H1 (cell line): ENCODE measurements around the gene APP. TPM values are rescaled to one million over a fixed set of nuclear protein-coding genes. Genes with fewer than 3 reads are reported as not detected.

Experiments used
- CTCF ChIA-PET: fragments of 300-600 bp; sonication (Branson Sonifier 250); formaldehyde crosslinking; loops from one replicate; lab custom pipeline; 2021; ENCODE audit not compliant: partially characterized antibody; lab: Charles Lee
- POLR2A ChIA-PET: fragments of 300-600 bp; sonication (Branson Sonifier 250); formaldehyde crosslinking; loops from one replicate; lab custom pipeline; 2021; ENCODE audit warnings: inconsistent platforms; ENCODE audit not compliant: partially characterized antibody; lab: Charles Lee
- DNase-seq, 2 experiments: peaks; one replicate each; pipeline versions ENCODE4 v3.0.0 to v3.0.0-alpha.2; 2010 to 2022; ENCODE audit warnings: low spot score in 2 of 2, low read depth in 1 of 2, mixed read lengths in 1 of 2
- FAIRE-seq: peaks from 2 replicates; lab custom pipeline; 2011; peaks lifted over from hg19 to GRCh38; lab: Jason Lieb, UNC
- H2AFZ ChIP-seq: 2 replicates; pipeline ENCODE4 v1.8.1; 2012; ENCODE audit warnings: low read length, inconsistent platforms
- H2AK5ac ChIP-seq: 2 replicates; pipeline ENCODE4 v1.6.1; 2013; ENCODE audit warnings: low read depth, low read length
- H2BK120ac ChIP-seq: replicated peaks from 2 replicates; pipeline ENCODE3; 2013; ENCODE audit warnings: low read depth, low read length, inconsistent platforms
- H2BK12ac ChIP-seq: 2 replicates; pipeline ENCODE4 v1.6.1; 2013; ENCODE audit warnings: low read depth, low read length
- H2BK15ac ChIP-seq: 2 replicates; pipeline ENCODE4 v1.6.1; 2013; ENCODE audit warnings: low read length
- H2BK20ac ChIP-seq: 2 replicates; pipeline ENCODE4 v1.6.1; 2013; ENCODE audit warnings: low read length
- H2BK5ac ChIP-seq: 2 replicates; pipeline ENCODE4 v1.6.1; 2013; ENCODE audit warnings: low read depth, low read length
- H3K14ac ChIP-seq: 2 replicates; pipeline ENCODE4 v1.6.1; 2013; ENCODE audit warnings: inconsistent platforms; ENCODE audit not compliant: insufficient read length
- H3K18ac ChIP-seq: 2 replicates; pipeline ENCODE4 v1.6.1; 2013; ENCODE audit warnings: low read length; ENCODE audit errors: extremely low read depth
- H3K23ac ChIP-seq: 2 replicates; pipeline ENCODE4 v1.6.1; 2013; ENCODE audit warnings: inconsistent platforms; ENCODE audit not compliant: insufficient read length
- H3K23me2 ChIP-seq: 2 replicates; pipeline ENCODE4 v1.6.1; 2013; ENCODE audit warnings: low read depth, low read length
- H3K27ac ChIP-seq: 2 replicates; pipeline ENCODE4 v1.6.1; 2011; ENCODE audit warnings: low read depth, low read length, inconsistent platforms
- H3K27me3 ChIP-seq, 4 experiments: replicated peaks in 1 of 4; 1 replicate in 1 of 4; 2 replicates in 3 of 4; pipeline versions ENCODE4 v1.6.1 to v1.8.1; 2011 to 2013; ENCODE audit warnings: low read length in 3 of 4, mild to moderate bottlenecking in 3 of 4, inconsistent platforms in 2 of 4, mixed read lengths in 2 of 4, moderate library complexity in 1 of 4; ENCODE audit not compliant: control insufficient read depth in 3 of 4, insufficient read depth in 3 of 4; ENCODE audit errors: extremely low read depth in 1 of 4
- H3K36me3 ChIP-seq, 4 experiments: 2 replicates each; pipeline versions ENCODE4 v1.6.1 to v1.8.1; 2011 to 2013; ENCODE audit warnings: mild to moderate bottlenecking in 4 of 4, low read length in 3 of 4, moderate library complexity in 2 of 4, control low read depth in 1 of 4, inconsistent platforms in 1 of 4; ENCODE audit not compliant: insufficient read depth in 4 of 4, control insufficient read depth in 2 of 4
- H3K4ac ChIP-seq: replicated peaks from 2 replicates; pipeline ENCODE3; 2013; ENCODE audit warnings: low read length, low read depth, mixed read lengths, inconsistent platforms; ENCODE audit not compliant: insufficient read length
- H3K4me1 ChIP-seq, 4 experiments: replicated peaks in 1 of 4; 1 replicate in 1 of 4; 2 replicates in 3 of 4; pipeline versions ENCODE4 v1.6.1 to v1.8.1; 2011 to 2013; ENCODE audit warnings: low read length in 3 of 4, inconsistent platforms in 2 of 4, mixed read lengths in 1 of 4; ENCODE audit not compliant: insufficient read depth in 4 of 4, control insufficient read depth in 3 of 4
- H3K4me2 ChIP-seq, 2 experiments: 2 replicates each; pipeline versions ENCODE4 v1.6.1 to v1.8.1; 2011 to 2013; ENCODE audit warnings: low read depth in 2 of 2, low read length in 2 of 2, control low read depth in 1 of 2, inconsistent platforms in 1 of 2, mild to moderate bottlenecking in 1 of 2; ENCODE audit not compliant: insufficient read depth in 1 of 2
- H3K4me3 ChIP-seq, 4 experiments: fragments of 200-600, 300-600 bp in 1 of 4; sonication (generic), shearing (Covaris generic), sonication (Bioruptor Twin) in 1 of 4; 2 replicates each; pipeline versions ENCODE4 v1.5.1 to v1.8.1; 2011 to 2016; ENCODE audit warnings: low read length in 4 of 4, low read depth in 3 of 4, control low read depth in 2 of 4, inconsistent platforms in 2 of 4, mild to moderate bottlenecking in 2 of 4, mixed read lengths in 1 of 4, moderate library complexity in 1 of 4; ENCODE audit not compliant: insufficient read depth in 2 of 4; ENCODE audit errors: extremely low read depth in 1 of 4
- H3K56ac ChIP-seq: replicated peaks from 2 replicates; pipeline ENCODE3; 2013; ENCODE audit warnings: low read depth, mild to moderate bottlenecking, mixed read lengths, low read length, inconsistent platforms; ENCODE audit not compliant: insufficient read length
- H3K79me1 ChIP-seq: 2 replicates; pipeline ENCODE4 v1.6.1; 2013; ENCODE audit warnings: low read depth, low read length, control low read depth
- H3K79me2 ChIP-seq, 2 experiments: 2 replicates each; pipeline versions ENCODE4 v1.6.1 to v1.8.1; 2012 to 2013; ENCODE audit warnings: low read length in 2 of 2, mild to moderate bottlenecking in 2 of 2, inconsistent platforms in 1 of 2; ENCODE audit not compliant: insufficient read depth in 2 of 2, control insufficient read depth in 1 of 2
- H3K9ac ChIP-seq, 4 experiments: replicated peaks in 1 of 4; 1 replicate in 1 of 4; 2 replicates in 3 of 4; pipeline versions ENCODE4 v1.6.1 to v1.8.1; 2011 to 2013; ENCODE audit warnings: low read depth in 3 of 4, low read length in 3 of 4, control low read depth in 2 of 4, mild to moderate bottlenecking in 2 of 4, moderate library complexity in 2 of 4, inconsistent platforms in 1 of 4; ENCODE audit errors: extremely low read depth in 1 of 4
- H3K9me3 ChIP-seq, 2 experiments: 2 replicates each; pipeline versions ENCODE4 v1.6.1 to v1.8.1; 2012 to 2013; ENCODE audit warnings: mild to moderate bottlenecking in 2 of 2, moderate library complexity in 2 of 2, control low read depth in 1 of 2, inconsistent platforms in 1 of 2, low read depth in 1 of 2, low read length in 1 of 2, mixed read lengths in 1 of 2; ENCODE audit not compliant: insufficient read depth in 2 of 2
- H4K20me1 ChIP-seq, 2 experiments: replicated peaks in 1 of 2; 2 replicates each; pipeline versions ENCODE3 to v1.8.1; 2011 to 2013; ENCODE audit warnings: inconsistent platforms in 2 of 2, low read length in 2 of 2, mild to moderate bottlenecking in 1 of 2; ENCODE audit not compliant: insufficient read depth in 2 of 2, control insufficient read depth in 1 of 2
- H4K5ac ChIP-seq: 2 replicates; pipeline ENCODE4 v1.6.1; 2013; ENCODE audit warnings: low read length, low read depth, mixed read lengths, inconsistent platforms; ENCODE audit not compliant: insufficient read length
- H4K8ac ChIP-seq: 2 replicates; pipeline ENCODE4 v1.8.0; 2013; ENCODE audit warnings: mild to moderate bottlenecking, moderate library complexity, low read length, inconsistent platforms; ENCODE audit not compliant: insufficient read depth; ENCODE audit errors: extremely low read depth
- H4K91ac ChIP-seq: replicated peaks from 2 replicates; pipeline ENCODE3; 2013; ENCODE audit warnings: low read length, mixed read lengths, inconsistent platforms; ENCODE audit not compliant: insufficient read length
- BRCA1 ChIP-seq: IDR thresholded peaks from 2 replicates; pipeline ENCODE4 v1.6.1; 2012; ENCODE audit warnings: low read depth, low read length, improper control_type of control experiment
- FOSL1 ChIP-seq: IDR thresholded peaks from 2 replicates; pipeline ENCODE4 v1.6.1; 2011; ENCODE audit warnings: mild to moderate bottlenecking, low read depth, low read length, moderate library complexity; ENCODE audit not compliant: insufficient read depth
- GTF2F1 ChIP-seq: IDR thresholded peaks from 2 replicates; pipeline ENCODE4 v1.6.1; 2012; ENCODE audit warnings: low read depth, low read length, improper control_type of control experiment, borderline replicate concordance
- HDAC6 ChIP-seq: IDR thresholded peaks from one replicate; pipeline ENCODE4 v1.7.1; 2012; ENCODE audit warnings: low read depth, mild to moderate bottlenecking, inconsistent platforms, low read length, moderate library complexity
- KDM1A ChIP-seq: fragments of 200-600, 300-600 bp; sonication (generic); IDR thresholded peaks from 2 replicates; pipeline ENCODE4 v1.7.1; 2016; ENCODE audit warnings: mild to moderate bottlenecking, low read length, borderline replicate concordance
- MAFK ChIP-seq: IDR thresholded peaks from 2 replicates; pipeline ENCODE4 v1.6.1; 2012; ENCODE audit warnings: low read depth, mild to moderate bottlenecking, improper control_type of control experiment, low read length
- NANOG ChIP-seq: IDR thresholded peaks from 2 replicates; pipeline ENCODE4 v1.6.1; 2011; ENCODE audit warnings: low read length, low read depth, mild to moderate bottlenecking, inconsistent platforms; ENCODE audit not compliant: insufficient read depth, poor library complexity, severe bottlenecking
- NRF1 ChIP-seq: IDR thresholded peaks from 2 replicates; pipeline ENCODE4 v1.6.1; 2011; ENCODE audit warnings: mild to moderate bottlenecking, low read depth, low read length, improper control_type of control experiment
- POU5F1 ChIP-seq: IDR thresholded peaks from 2 replicates; pipeline ENCODE4 v1.6.1; 2011; ENCODE audit warnings: low read depth, mild to moderate bottlenecking, low read length, moderate library complexity
- RBBP5 ChIP-seq: IDR thresholded peaks from 2 replicates; pipeline ENCODE4 v1.7.1; 2012; ENCODE audit warnings: low read depth, mild to moderate bottlenecking, inconsistent platforms, low read length, moderate library complexity, borderline replicate concordance
- SAP30 ChIP-seq: fragments of 300-600 bp; sonication (generic); IDR thresholded peaks from 2 replicates; pipeline ENCODE4 v1.7.1; 2012; ENCODE audit warnings: low read length, moderate library complexity, mild to moderate bottlenecking, inconsistent platforms; ENCODE audit not compliant: insufficient read depth, insufficient replicate concordance
- SIRT6 ChIP-seq: IDR thresholded peaks from one replicate; pipeline ENCODE4 v1.7.1; 2012; ENCODE audit warnings: low read length, inconsistent platforms
- TEAD4 ChIP-seq: IDR thresholded peaks from 2 replicates; pipeline ENCODE4 v1.6.1; 2012; ENCODE audit warnings: low read depth, low read length, inconsistent platforms, mixed read lengths
- USF2 ChIP-seq: IDR thresholded peaks from 2 replicates; pipeline ENCODE4 v1.6.1; 2011; ENCODE audit warnings: low read length, improper control_type of control experiment
- WGBS, 2 experiments: shearing (Covaris generic) in 1 of 2; methylation state at CpG; one replicate each; pipeline versions ENCODE4 v1.1.6 to v1.1.7; 2013 to 2015; ENCODE audit warnings: low lambda C conversion rate in 2 of 2, mixed read lengths in 2 of 2, inconsistent platforms in 1 of 2, low coverage in 1 of 2, missing lambda C conversion rate in 1 of 2; ENCODE audit not compliant: insufficient replicate concordance in 2 of 2, insufficient coverage in 1 of 2, insufficient read length in 1 of 2; ENCODE audit errors: extremely low coverage in 1 of 2, missing lambda C conversion rate in 1 of 2; 5-methylcytosine and 5-hydroxymethylcytosine counted together
- polyA plus RNA-seq, 7 experiments: library from polyadenylated mRNA; depleted of rRNA in 3 of 7; stranded (reverse) in 5 of 7; unstranded in 2 of 7; fragments of >200 nt in 5 of 7; fragments of 200-250 nt in 2 of 7; gene quantifications; 1 replicate in 5 of 7; 2 replicates in 1 of 7; 4 replicates in 1 of 7; pipeline versions ENCODE4 v1.2.1 to v1.2.3, GENCODE V29; 2011 to 2013; ENCODE audit warnings: missing spikeins in 2 of 7, mixed read lengths in 2 of 7
- total RNA-seq: library from RNA; stranded (reverse); fragmentation: NEBNext Ultra II Directional; extraction: Animal tissue kit (Norgen Biotek cat#: 25700); gene quantifications from 2 replicates; pipeline ENCODE4 v1.2.1, GENCODE V29; 2021

The APP gene
- total and polyA plus RNA-seq, 2 of the 8 experiments (the other 6 are each of a cell fraction or from before 2014, with no cell fraction given) = 375 to 551 TPM

GRCh38 chr21:26005464-26005863, 165.1 kb downstream of the APP start:
- Histone ChIP-seq H4K8ac (no peak overlapping the region), H2AFZ (no peak overlapping the region), H3K27me3 (no peaks in the 10 kb centered on the region), H3K4ac (no peak overlapping the region), H3K4me2 (no peak overlapping the region), H3K4me3 (no peak overlapping the region), H3K23ac (no peak overlapping the region), H3K79me2 (peaks cover 0 to 57% of the 10 kb centered on the region in 2 experiments; a peak in 3 of 4 replicates), H2BK20ac (no peak overlapping the region), H3K9ac (no peak overlapping the region), H2AK5ac (no peak overlapping the region), H4K91ac (no peak overlapping the region), H3K36me3 (peaks cover 0 to 5% (median 1%) of the 10 kb centered on the region in 4 experiments; a peak in 3 of 8 replicates), H3K79me1 (peaks cover 2% of the 10 kb centered on the region; the same call in 1 of the 2 replicates), H4K20me1 (peaks cover 2 to 6% of the 10 kb centered on the region in 2 experiments), H3K4me1 (peaks cover 0 to 9% (median 4%) of the 10 kb centered on the region in 4 experiments; a peak in 4 of 7 replicates), H3K18ac (no peak overlapping the region), H3K56ac (no peak overlapping the region), H3K27ac (no peak overlapping the region), H2BK5ac (no peak overlapping the region), H2BK15ac (no peak overlapping the region), H2BK120ac (no peak overlapping the region), H3K23me2 (no peaks in the 10 kb centered on the region), H2BK12ac (no peak overlapping the region), H3K9me3 (no peaks in the 10 kb centered on the region), H3K14ac (no peak overlapping the region), H4K5ac (no peak overlapping the region)
- DNase-seq (no peak), FAIRE-seq (no peak)
- CTCF ChIA-PET = no interaction called here
- POLR2A ChIA-PET = no interaction called here
- 91% methylated on average over 1 of the region's 1 CpG; no CpG with 5 or more reads in 1 of the 2 experiments for WGBS, 2 experiments
- TF ChIP-seq USF2 (no peak), GTF2F1 (no peak), SAP30 (no peak), TEAD4 (no peak), POU5F1 (no peak), HDAC6 (no peak), NANOG (no peak), KDM1A (no peak), FOSL1 (no peak), RBBP5 (no peak), MAFK (no peak), SIRT6 (no peak), NRF1 (no peak), BRCA1 (no peak)
